GM19193 (cell line): ENCODE measurements around the gene LY6G6C.
A peak's percentile ranks its signal among the peaks of the same experiment; 100 is the strongest.

ENCODE experiments used
- POLR2A ChIP-seq: IDR thresholded peaks from 4 replicates; pipeline ENCODE4 v1.6.1; 2011; ENCODE audit not compliant: insufficient read depth, insufficient read length; ENCODE audit errors: extremely low read depth

Gene LY6G6C

DNA sequence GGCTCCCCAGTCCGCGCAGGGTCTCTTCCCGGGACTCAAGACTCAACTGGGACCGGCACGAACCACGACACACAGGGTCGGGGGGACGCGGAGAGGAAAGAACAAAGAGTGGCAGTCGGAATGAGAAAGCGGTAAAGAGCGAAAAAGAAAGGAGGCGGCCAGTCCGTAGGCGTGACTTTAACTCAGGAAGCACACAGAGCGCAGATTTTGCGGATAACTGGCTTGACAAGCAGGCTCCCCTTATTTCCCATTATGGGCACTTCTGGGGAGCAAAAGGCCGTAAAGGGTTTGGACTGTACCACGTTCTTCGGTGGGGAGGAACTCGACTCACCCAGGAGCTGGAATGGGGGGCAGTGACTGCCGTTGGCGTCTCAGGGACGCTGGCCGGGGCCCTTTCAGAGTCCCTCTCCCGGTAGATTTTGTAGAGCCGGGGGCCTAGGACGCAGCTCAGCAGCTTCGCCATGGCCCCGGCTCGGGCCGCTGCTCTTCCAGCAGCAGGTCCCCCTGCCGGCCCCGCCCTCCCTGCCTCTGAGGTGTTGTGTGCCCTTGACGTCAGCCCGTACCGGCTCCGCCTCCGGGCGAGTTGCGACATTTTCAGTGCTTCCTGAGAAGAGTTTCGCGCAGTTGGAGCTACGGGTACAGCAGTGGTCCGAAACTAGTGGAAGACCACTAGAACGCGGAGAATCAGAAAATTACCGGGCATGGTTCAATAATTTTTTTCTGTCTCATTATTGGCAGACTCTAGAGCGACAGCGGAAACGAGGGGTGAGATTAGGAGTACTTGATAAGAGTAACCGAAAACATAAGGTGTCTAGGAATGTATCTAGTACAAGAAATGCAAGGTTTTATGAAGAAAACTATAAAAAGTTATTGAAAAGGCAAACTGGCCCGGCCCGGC lies 18.5 kb downstream of the LY6G6C start, which contains the start of gene ABHD16A:
Gene ABHD16A (minus strand): TSS at position 506 of the 898 bp plus-strand sequence. CDS start 43 bp downstream, at position 463.
- peak; percentile 91 for TF ChIP-seq POLR2A

GRCh38 chr6:31702405-31702818 lies 19.1 kb downstream of the LY6G6C start:
- no peak for TF ChIP-seq POLR2A

GRCh38 chr6:31701666-31702404 lies 19.7 kb downstream of the LY6G6C start:
- no peak for TF ChIP-seq POLR2A

GRCh38 chr6:31700740-31701401 lies 20.7 kb downstream of the LY6G6C start:
- no peak for TF ChIP-seq POLR2A

DNA sequence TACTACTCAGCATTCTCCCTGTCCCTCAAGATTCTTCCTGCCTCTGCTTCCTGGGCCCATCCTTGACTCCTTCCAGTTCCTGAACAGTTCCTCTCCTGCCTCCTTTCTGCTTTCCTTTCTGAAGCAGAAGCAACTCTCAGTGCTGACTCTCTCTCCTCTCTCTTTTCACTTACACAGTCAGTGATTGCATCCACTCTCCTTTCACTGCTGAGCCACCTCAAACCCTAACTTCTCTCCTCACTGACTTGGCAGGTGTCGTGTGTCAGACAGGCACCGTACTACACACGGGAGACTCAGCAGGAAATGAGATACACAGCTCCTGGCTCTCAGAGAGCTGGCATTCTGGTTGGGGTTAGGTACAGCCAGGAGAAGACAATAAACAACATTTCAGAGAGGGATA lies 24.0 kb downstream of the LY6G6C start:
- TF ChIP-seq POLR2A, result no peak

DNA sequence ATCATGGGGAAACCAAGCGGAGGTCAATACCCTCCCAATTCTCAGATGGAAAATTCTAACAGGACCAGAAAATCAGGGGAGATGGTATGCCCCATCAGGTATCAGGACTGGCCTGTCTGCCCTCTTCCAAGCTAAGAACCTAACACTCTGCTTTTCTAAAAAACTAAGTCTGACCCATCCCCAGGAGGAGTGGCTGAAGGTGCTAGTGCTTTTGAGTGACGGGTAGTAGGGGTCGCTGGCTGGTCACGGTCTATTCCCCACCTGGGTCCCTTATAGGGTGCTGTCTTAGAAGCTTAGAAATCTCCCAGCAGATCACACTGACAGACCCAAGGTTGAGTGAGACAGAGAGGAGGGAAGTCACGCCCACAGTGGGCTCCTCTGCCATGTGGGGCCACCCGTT lies 28.0 kb downstream of the LY6G6C start:
- TF ChIP-seq POLR2A, result no peak

DNA sequence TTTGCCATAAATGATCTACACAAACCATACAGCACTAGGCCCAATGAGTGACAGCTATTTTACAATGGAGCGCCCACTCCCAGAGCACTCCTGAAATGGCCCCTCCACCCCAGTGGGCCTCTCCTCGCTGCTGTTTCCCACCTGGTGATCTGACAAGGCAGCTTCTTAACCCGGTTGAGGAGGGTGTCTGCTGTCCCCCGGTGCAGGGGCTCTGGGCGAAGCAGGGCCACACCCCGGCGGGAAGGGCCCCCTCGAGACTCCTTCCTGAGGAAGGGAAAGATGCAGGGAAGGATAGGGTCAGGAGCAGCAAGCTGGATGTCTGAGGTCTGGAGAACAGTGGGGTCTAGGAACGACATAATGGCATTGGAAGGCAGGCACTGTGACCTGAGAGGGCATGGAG lies 28.7 kb downstream of the LY6G6C start:
- no peak for TF ChIP-seq POLR2A

DNA sequence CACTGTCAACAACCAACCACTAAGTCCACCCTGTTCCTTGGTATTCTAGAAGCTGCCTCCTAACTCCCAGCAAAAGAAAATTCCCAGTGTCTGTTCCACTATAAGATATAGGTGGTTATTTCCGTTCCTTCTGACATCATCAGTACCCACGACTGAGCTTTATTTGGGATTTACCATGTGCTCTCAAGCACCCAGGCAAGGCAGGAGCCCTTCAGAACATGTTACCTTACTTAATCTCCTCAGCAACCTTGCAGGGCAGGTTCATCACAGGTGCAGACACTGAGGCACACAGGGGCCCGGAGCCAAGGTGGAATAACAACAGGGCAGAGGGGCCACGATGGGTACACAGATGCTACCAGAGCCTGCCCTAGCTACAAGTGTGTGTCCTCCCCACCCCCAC lies 29.2 kb downstream of the LY6G6C start:
- TF ChIP-seq POLR2A, result no peak

DNA sequence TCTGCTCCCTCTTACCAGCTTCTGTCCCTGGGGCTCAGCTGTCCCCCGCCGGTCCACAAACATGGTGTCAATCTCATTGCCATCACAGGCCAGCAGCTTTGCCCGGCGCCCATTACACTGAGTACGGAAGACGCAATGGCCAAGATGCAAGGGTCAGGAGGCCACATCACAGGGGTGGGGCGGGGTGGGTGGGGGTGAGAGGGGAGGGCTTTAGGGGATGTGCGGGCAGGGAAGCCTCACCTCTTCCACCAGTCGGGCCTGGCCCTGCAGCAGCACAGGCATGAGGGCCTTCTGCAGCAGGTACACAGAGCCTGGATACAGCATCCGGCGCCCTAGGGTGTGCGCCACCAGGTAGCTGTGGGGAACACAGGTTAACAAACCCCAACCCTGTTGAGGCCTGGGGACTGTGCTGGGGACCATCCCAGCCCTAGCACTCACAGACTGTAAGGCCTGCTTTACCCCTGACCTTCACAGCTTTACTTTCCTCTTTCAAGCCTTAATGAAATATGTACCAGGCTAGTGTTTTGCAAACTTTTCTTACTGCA lies 29.9 kb downstream of the LY6G6C start:
- TF ChIP-seq POLR2A, result no peak

- no peak for TF ChIP-seq POLR2A
Measured at GRCh38 chr6:31691078-31691463, 30.5 kb downstream of the LY6G6C start.

DNA sequence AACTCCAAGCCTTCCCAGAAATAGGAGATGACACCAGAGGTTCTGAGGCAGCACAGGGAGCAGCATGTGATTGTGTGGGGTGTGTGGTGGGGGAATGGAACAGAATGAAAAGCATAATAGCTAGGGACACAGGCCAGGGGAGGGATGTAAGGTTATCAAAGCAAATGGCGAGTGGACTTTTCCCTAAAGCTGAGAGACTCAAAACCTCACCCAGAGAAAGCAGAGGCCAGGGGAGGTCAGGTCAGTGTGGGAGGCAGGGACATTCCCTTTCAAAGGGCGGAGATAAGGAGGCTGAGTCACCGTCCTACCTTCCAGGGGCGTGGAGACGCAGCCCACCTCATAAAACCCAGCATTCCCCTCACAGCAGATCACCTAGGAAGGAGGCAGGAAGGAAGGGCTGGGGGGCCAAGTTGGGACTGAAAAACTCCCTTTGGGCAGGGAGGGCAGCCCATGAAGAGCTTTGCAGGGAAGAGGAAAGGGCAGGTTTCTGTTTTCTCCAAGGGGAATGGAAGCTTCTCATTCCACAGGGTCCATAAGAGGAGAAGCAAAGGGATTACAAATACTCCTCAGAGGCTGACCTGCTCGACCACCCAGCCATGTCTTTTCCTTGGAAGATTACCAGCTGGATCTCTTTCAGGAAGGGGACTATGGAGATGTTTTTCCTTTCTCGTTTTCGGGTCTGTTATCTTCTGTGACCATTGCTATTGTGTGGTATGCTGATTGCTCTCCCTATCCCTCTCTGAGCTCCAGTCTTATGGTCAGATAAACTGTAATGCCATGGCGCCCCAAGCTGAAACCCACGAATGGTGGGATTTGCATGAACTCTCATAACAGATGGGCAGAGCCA lies 31.1 kb downstream of the LY6G6C start:
- no peak for TF ChIP-seq POLR2A

GRCh38 chr6:31689249-31690110 lies 32.1 kb downstream of the LY6G6C start:
- no peak for TF ChIP-seq POLR2A
